Measurements from ENCODE around the gene KLF15.

GRCh38 chr3:126354776-126355175, 2.4 kb downstream of the KLF15 start:
- TF ChIP-seq CTCF (IDR thresholded peaks at IDR 0.05; ENCODE audit: poor library complexity, severe bottlenecking) (no peak), MXI1 (conservative IDR thresholded peaks at IDR 0.05; ENCODE audit: poor library complexity, severe bottlenecking) (no peak), EP300 (conservative IDR thresholded peaks at IDR 0.05; ENCODE audit: poor library complexity, severe bottlenecking) (no peak)

All from neural cell (in vitro differentiated cells).